GM10248 (cell line): ENCODE measurements around the gene TMEM165.

Experiments
- CTCF ChIA-PET: fragments of 300-600 bp; sonication (Branson Sonifier 250); formaldehyde crosslinking; extraction: SDS; loops from one replicate; lab custom pipeline; 2021; ENCODE audit warnings: antibody characterized with exemption; lab: Yijun Ruan, JAX
- POLR2A ChIA-PET: fragments of 350-650 bp; sonication (Branson Sonifier 250); formaldehyde crosslinking; extraction: SDS; loops from one replicate; lab custom pipeline; 2020; ENCODE audit warnings: antibody characterized with exemption; lab: Yijun Ruan, JAX
- DNase-seq: peaks from one replicate; pipeline ENCODE4 v3.0.0; 2012; ENCODE audit errors: extremely low spot score
- TF ChIP-seq, protein P1 (sequence below): IDR thresholded peaks from 2 replicates; pipeline ENCODE4 v1.5.1; 2012; ENCODE audit warnings: mild to moderate bottlenecking, low read depth; ENCODE audit errors: extremely low read depth, missing control alignments, control extremely low read depth

TMEM165 gene

GRCh38 chr4:55378617-55379467 lies 16.9 kb upstream of the TMEM165 start:
- ChIA-PET CTCF (no interaction called here), POLR2A (no interaction called here)
- TF ChIP-seq, protein P1, sequence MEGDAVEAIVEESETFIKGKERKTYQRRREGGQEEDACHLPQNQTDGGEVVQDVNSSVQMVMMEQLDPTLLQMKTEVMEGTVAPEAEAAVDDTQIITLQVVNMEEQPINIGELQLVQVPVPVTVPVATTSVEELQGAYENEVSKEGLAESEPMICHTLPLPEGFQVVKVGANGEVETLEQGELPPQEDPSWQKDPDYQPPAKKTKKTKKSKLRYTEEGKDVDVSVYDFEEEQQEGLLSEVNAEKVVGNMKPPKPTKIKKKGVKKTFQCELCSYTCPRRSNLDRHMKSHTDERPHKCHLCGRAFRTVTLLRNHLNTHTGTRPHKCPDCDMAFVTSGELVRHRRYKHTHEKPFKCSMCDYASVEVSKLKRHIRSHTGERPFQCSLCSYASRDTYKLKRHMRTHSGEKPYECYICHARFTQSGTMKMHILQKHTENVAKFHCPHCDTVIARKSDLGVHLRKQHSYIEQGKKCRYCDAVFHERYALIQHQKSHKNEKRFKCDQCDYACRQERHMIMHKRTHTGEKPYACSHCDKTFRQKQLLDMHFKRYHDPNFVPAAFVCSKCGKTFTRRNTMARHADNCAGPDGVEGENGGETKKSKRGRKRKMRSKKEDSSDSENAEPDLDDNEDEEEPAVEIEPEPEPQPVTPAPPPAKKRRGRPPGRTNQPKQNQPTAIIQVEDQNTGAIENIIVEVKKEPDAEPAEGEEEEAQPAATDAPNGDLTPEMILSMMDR: no peak
- DNase-seq: no peak

GRCh38 chr4:55380576-55380975 lies 15.2 kb upstream of the TMEM165 start:
- POLR2A ChIA-PET: no interaction called here
- TF ChIP-seq, protein P1: no peak
- CTCF ChIA-PET: no interaction called here
- DNase-seq: no peak

DNA sequence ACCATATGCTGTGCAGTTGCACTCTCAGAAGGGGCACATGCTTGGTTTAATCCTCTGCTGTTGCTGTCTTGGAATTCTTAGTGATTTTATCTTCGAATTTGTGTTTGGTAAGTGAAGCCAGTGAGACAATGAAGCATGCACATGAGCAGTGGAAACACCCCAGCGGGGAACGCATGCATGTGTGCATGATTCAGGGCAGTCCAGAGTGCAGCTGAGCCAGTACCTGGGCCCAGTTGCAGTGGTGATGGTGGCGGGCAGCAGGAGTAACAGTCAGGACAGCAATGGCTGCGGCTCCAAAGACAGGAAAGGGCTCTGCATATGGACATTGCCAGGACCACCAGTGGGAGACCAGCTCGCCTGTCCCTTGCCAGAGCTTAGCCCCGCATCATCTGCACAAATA lies 14.3 kb upstream of the TMEM165 start:
- POLR2A ChIA-PET: no interaction called here

DNA sequence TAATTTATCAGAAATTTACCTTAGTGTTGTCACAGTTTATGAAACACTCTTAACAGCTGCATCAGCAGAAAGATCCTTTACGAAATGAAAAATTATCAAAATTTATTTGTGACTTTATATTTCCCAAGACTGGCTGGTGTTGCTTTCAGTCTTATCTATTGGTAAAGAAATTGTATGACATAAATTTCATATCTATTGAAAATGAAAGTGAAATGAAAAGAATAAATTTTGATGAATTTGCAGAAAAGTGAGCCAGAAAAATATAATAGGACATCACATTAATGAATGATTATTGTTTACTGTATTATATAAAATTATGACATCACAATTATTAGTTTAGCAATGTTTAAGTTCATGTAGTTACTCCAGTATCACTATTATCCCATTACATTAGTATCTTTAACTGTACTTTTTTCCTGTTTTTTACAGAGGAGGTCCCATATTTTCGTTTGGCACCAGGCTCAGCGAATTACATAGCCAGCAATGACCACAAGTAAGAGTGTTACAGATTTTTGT lies 13.2 kb upstream of the TMEM165 start:
- ChIA-PET CTCF (no interaction called here), POLR2A (no interaction called here)
- TF ChIP-seq, protein P1: no peak
- DNase-seq: no peak

More for the DNA sequence above, 14.3 kb upstream of the TMEM165 start:
- TF ChIP-seq, protein P1: no peak
- CTCF ChIA-PET: no interaction called here
- no peak for DNase-seq

GRCh38 chr4:55385201-55385649 lies 10.5 kb upstream of the TMEM165 start:
- TF ChIP-seq, protein P1: no peak
- POLR2A ChIA-PET: no interaction called here
- CTCF ChIA-PET: interaction anchor here (1.0 kb wide), 1 partner anchor 9 kb away, joined by 3 read pairs; no protein-coding TSS in a partner anchor
- no peak for DNase-seq

GRCh38 chr4:55386073-55386472 lies 9.7 kb upstream of the TMEM165 start:
- CTCF ChIA-PET: interaction anchor here (1.0 to 1.5 kb wide), 2 partner anchors 9 to 40 kb away, joined by 3 to 4 read pairs; partner anchors contain the start of genes SRD5A3 and TMEM165
- POLR2A ChIA-PET: no interaction called here
- DNase-seq: no peak
- TF ChIP-seq, protein P1: no peak
